Measurements from ENCODE around the gene ZBTB46.

DNA sequence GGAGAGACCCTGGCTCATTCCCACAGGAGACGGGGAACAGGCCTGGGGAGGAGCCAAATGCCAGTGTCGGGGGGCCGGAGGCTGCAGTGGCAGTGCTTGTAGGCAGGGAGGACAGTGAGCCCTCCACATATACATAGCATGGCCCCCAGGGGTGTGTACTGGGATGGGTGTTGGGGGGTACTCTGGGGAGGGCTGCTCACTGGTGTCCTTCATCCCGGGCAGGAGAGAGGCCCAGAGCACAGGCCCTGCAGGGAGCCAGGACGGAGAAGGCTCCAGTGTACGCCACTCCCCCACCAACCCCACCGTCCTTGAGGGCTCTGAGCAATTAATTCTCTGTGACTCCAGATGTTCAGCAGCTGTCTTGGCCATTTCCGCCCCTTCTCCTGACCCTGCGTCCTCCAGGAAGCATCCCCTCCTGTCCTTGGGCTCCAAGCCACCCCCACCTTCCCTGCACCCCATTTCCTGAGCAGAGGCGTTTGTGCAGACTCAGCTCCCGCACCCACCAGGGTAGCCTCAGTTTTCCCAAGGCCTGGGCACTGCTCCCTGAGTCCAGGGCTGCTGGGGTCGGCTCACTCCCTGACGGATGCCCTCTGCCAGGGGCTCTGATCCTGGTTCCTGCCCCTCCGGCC is 26.8 kb upstream of the ZBTB46 start:
- TF ChIP-seq, protein P1, sequence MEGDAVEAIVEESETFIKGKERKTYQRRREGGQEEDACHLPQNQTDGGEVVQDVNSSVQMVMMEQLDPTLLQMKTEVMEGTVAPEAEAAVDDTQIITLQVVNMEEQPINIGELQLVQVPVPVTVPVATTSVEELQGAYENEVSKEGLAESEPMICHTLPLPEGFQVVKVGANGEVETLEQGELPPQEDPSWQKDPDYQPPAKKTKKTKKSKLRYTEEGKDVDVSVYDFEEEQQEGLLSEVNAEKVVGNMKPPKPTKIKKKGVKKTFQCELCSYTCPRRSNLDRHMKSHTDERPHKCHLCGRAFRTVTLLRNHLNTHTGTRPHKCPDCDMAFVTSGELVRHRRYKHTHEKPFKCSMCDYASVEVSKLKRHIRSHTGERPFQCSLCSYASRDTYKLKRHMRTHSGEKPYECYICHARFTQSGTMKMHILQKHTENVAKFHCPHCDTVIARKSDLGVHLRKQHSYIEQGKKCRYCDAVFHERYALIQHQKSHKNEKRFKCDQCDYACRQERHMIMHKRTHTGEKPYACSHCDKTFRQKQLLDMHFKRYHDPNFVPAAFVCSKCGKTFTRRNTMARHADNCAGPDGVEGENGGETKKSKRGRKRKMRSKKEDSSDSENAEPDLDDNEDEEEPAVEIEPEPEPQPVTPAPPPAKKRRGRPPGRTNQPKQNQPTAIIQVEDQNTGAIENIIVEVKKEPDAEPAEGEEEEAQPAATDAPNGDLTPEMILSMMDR (tag by site-specific recombination; IDR thresholded peaks at IDR 0.05) = no peak
- TF ChIP-seq ZNF677 (tag by site-specific recombination; IDR thresholded peaks at IDR 0.05) (no peak), ZNF48 (tag by site-specific recombination; IDR thresholded peaks at IDR 0.05) (no peak), YY1 (tag by site-specific recombination; IDR thresholded peaks at IDR 0.05) (no peak), ZBTB10 (tag by site-specific recombination; IDR thresholded peaks at IDR 0.05) (no peak)
